ENCODE measurements around the gene ORC2. TPM values are rescaled to one million over a fixed set of nuclear protein-coding genes. Genes with fewer than 3 reads are reported as not detected.
"Not testable (repeated sequence)": the region's sequence is repeated elsewhere in the genome, so short reads cannot be mapped to it uniquely, and the experiment has no call there.

ORC2 gene
- 13.8 and 16.9 TPM in 2 replicates for total RNA-seq

DNA sequence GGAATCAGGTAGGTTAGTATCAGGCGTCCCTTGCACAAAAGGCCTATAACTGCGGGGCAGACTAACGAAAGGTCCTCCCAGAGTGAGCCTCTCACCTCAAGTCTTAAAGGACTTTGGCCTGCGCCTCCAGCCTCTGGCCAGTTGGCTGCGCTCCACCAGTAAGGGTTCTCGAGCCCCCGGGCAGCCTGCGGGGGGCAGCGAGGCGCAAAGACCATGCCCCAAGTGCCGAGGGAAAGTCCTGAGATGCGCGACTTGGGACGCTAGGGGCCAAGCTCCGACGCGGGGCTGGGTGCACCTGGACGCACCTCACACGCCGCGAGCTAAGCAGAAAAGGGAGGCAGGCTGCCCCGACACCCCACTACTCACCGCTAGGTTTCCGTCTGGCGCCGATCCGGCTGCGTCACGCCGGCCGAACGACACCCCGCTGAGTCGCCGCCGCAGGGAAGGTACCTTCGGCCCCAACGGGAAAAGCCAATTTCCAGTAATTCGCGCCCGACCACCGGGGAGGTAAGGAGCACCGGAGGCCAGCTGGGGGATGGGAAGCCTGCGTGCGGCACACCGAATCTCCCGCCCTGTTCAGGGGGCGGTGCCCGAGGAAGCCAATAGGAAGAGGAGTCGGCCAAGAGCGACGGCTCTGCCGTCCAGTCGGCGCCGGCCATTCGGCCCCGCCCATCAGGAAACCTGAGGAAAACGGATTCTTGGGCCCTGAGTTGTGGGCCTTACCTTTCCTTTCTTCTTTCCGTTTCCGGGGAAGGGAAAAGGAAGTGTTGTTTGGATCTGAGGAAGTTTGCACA, at the start of gene ORC2:
TSS of gene ORC2 (minus strand) at position 537 of the 794 bp plus-strand sequence. CDS start 5,537 bp downstream, outside the sequence.
- DNase-seq (ENCODE audit: low read depth in 2 of 2) = peak; percentile 87 to 96

DNA sequence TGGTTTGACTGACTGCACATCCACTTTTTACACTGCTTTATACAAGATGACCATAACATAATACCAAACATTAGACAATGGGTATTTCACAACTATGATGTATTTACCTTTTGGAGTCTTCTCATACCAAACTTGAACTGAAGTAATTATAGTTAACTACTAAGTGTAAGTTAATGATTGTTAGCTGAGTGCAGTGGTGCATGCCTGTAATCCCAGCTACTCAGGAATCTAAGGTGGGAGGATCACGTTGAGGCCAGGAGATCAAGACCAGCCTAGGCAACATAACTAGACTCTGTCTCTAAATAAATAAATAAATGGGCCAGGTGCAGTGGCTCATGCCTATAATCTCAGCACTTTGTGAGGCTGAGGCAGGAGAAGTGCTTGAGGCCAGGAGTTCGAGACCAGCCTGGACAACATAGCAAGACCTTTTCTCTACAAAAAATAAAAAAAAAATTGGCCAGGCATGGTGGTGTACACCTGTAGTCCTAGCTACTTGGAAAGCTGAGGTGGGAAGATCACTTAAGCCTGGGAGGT, 44.9 kb upstream of the ORC2 start:
- no peak for DNase-seq (ENCODE audit: low read depth in 2 of 2)

DNA sequence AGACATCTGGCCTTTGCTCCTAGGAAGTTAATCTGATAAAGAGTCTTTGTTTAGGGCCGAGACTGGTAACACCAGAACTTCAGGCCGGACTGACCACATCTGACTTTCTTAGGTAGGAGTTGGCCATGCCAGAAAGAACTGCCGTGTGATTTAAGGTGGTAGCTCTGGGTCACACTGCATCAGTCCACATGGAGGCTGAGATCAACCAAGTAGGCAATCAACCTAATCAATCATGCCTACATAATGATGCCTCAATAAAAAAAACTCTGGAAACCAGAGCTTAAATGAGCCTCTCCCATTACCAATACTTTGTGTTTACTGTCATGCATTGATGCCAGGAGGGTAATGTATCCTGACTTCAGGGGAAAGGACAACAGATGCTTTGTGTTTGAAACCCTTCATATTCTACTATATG, 44.1 kb upstream of the ORC2 start:
- no peak for DNase-seq (ENCODE audit: low read depth in 2 of 2)

DNA sequence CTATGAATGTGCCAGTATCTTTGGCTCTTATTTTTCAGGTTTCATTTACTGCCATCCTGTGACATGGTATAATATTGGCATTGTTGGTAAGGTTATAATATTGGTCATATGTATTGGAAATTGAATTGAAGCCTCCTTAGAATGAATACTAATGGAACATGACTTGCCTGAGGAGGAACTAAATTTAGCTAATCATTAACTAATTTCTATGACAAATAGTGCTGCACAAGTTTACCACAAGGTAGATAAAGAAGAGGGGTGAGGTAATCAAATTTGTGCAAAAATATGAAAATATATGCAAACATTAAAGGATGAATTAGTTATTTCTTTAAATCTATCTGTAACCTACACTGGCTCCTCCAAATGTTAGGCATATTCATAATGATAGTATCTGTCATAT, 43.2 kb upstream of the ORC2 start:
- DNase-seq (ENCODE audit: low read depth in 2 of 2) = no peak

DNA sequence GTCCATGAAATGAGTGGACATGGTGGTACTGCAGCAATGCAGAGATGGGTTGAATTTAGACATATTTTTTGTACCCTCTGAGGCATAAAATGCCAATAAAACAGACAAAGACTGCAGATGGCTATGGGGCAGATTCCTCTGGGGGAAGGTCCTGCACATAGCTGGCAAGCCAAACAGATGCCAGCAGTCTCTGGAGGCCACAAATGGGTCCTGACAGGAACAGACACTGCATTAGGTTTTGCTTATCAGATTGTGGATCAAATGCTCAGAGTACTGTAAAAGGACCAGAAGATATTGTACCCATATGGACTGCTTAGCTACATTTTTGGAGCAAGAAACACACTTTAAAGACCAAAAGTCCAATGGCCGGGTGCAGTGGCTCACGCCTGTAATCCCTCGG, 40.9 kb upstream of the ORC2 start:
- DNase-seq (ENCODE audit: low read depth in 2 of 2) = no peak

DNA sequence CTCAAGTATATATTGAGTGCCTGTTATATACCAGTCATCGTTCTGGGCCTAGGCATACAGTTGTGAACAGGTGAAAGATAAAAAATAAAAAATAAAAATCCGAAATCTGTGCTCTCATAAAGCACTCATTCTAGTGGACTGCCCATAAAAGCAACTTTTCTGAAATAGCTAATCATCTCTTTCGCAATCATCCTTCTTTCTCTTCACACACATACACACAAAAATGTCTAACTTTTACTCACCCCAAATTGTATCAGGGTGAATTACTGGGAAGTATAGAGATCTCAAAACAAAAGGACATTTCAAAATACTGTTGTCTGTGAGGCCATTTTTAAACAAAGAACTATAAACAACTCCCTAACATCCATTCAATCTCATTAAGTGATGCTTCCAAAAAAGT, 29.6 kb upstream of the ORC2 start:
- DNase-seq (ENCODE audit: low read depth in 2 of 2) = no peak

DNA sequence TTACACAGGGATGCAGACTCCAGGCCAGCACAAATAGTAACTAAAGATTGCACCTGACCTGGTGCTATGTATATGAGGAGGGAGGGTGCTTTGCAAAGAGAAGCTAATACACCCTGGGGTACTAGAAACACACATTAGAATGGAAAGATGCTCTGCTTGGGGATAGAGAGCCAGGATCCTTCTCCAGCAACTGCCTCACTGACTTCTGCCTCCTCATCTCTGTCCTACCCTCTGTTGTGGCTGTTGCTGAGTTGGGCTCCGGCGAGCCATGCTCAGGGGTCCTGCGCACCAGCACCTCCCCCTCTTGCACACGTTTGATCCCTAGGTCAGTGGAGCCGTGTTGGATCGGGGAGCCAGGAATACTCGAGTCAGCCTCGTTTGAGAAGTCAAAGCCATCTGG, 23.7 kb upstream of the ORC2 start:
- no peak for DNase-seq (ENCODE audit: low read depth in 2 of 2)

DNA sequence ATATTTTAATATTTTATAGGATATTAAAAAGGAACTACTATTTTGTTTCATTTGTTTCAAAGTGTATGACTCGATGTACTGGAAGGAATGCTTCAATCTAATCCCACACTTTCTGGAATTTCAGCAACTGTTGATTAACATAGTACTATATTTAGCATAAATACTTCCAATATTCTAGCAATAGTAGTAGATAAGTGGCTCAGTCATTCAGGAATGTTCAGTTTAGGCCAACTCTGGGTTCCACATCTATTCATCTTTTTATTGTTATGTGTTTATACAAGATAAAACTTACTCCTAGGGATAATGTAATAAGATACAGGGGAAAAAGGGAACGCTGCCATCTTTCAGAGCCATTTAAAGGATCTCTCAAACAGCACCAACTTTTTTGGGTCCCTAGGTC, 22.3 kb upstream of the ORC2 start:
- DNase-seq (ENCODE audit: low read depth in 2 of 2) = no peak

DNA sequence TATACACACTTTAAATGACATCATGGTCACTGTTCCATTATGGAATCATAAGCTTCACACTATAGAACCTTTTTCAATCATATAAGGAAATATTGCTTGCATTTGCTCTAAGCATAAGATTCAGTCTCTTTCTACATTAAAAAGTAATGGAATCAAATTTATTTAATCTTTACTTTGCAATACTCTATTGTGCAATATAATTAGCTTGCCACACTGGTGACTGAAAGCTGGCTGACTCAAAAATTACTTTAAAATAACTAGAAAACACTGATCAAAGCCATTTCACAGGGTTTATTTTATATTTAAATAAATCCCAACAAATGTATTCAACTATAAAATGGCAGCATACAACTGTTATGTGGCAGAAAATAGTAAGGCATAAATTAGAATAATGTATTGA, 13.2 kb upstream of the ORC2 start:
- DNase-seq (ENCODE audit: low read depth in 2 of 2) = no peak

DNA sequence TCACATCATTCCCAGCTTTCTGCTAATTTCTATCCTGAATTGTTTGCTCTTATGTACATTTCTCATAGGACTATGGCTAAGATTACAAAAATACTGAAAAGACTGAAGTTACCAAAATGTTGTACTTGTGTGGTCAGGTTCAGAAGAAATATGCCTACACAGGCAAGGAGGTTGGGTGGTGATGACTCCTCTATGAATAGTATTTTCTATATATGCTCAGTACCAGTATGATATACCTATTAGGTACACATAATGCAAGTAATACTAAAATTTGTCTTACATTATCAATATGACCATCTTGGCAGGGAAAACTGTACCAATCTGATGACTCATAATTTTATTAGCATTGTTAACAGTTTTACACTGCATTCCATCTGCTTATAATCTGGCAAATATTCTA, 12.2 kb upstream of the ORC2 start:
- DNase-seq (ENCODE audit: low read depth in 2 of 2) = no peak

DNA sequence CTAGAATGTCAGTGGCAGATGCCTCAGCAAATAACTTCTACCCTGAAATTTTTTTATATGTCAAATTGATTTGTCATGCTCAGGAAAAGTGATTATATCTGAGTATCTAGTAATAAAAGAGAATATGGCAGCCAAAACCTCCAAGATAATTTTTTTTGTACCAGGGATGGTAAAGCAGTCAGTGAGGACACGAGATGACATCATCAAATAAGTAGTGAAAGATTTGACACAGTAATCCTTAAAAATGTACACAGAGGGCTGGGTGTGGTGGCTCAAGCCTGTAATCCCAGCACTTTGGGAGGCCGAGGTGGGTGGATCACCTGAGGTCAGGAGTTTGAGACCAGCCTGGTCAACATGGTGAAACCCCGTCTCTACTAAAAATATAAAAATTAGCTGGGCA, 6.6 kb upstream of the ORC2 start:
- DNase-seq (ENCODE audit: low read depth in 2 of 2) = not testable (repeated sequence)

DNA sequence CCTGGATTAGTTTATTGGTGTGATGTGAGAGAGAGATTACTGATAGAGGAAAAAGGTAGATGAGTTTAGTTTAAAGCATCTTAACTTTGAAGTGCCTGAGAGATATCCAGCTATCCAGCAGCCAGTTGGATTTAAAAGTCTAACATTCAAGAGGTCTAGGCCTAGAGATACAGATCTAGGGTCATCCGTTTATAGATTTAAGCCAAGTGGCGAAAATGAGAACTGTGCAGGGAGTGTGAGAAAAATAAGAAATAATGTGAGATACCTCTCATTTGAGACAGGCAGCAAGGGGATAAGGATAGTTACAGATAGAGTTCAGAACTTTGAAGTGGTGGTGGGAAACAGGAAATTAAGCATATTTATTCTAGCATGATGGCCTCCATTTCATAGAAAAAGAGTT, 5.3 kb upstream of the ORC2 start:
- no peak for DNase-seq (ENCODE audit: low read depth in 2 of 2)

DNA sequence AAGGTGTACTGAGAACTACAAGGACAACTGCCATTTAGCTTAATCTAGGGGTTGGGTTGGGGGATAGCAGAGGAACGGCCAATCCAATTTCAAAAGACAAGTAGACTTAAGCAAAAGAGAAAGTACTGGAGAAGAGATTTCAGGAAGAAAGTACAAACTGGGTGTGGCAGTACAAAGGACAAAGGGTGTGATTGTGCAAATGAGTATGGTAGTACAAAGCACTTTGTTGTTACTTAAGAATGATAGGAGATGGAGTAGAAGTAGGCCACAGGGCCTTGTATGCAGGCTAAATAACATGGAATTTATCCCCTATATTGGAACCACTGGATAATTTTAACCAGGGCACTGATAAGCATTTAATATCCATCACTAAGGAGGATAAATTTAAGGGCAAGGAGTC, 4.7 kb upstream of the ORC2 start:
- no peak for DNase-seq (ENCODE audit: low read depth in 2 of 2)

DNA sequence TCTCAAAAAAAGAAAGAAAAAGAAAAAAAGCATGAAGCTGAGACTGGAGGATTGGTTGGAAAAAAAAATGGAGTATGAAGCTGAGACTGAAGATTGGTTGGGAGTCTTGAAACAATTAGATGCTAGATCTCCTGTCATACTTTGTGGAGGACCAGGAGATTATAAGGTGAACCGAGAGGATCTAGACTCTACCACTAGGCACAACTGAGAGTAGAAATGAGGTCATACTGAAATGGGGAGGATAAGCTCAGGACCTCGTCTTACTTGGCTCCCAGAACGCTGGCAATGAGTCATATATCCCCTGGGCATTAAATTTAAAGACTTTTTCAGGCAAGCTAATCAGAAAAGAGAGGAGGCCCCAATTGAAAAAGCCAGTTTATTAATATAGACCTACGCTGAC, 3.3 kb upstream of the ORC2 start:
- peak in 1 of 2 donors; percentile 56 for DNase-seq (ENCODE audit: low read depth in 2 of 2)

DNA sequence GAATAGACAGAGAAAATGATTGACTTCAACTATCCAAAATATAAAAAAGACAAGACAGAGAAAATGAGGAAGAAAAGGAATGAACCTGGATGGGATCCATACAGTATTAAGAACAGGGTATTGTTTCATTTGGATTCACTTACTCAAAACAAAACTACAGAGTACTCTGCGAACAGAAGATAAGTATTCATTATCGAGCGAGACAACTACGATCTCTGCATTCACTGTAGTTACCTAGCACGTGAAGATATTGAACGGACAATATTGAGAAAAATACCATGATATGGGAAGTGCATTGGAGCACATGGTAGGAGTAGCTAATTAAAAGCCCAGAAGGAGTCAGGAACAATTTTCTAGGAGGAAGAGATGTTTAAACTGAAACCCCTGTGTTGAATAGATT, 1.0 kb upstream of the ORC2 start:
- peak in 1 of 2 donors; percentile 7 for DNase-seq (ENCODE audit: low read depth in 2 of 2)

DNA sequence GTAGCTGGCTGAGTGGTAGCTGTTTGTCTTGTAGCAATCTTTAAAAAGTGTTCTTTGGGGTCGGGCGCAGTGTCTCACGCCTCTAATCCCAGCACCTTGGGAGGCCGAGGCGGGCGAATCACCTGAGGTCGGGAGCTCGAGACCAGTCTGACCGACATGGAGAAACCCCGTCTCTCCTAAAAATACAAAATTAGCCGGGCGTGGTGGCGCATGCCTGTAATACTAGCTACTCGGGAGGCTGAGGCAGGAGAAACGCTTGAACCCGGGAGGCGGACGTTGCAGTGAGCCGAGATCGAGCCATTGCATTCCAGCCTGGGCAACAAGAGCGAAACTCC, 425 bp upstream of the ORC2 start:
- DNase-seq (ENCODE audit: low read depth in 2 of 2) = not testable (repeated sequence)

DNA sequence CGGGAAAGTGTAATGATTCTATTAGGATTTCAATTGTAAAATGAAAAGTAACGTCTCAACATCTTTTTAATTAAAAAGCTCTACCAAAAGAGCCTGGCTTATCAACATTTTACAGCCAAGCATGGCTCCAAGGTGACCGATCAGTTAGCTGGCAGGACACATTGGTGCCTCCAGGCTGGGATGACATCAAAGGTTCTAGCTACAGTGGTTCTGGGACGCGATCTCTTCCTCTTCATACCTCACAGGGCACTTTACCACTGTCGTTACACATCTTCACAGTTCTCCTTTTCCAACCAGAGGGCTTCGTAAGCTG, 693 bp downstream of the ORC2 start:
- no peak for DNase-seq (ENCODE audit: low read depth in 2 of 2)

DNA sequence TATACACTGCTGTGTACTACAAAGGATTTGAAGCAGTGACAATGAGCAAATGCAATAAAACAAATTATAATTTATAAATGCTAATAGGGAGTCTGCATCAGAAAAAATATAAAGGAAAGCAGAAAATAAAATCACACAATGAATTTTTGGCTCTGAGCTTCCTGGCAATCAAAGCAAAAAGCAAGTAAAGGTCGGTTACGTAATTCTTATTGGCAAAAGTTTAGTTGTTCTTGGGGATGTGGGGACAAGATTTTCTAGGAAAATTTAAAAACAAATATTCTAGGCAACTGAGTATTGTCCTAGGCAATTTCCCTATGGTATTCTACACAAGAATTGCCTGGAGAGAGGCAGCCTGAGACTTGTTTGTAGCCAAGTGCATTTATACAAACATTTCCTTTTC, 1.8 kb downstream of the ORC2 start:
- no peak for DNase-seq (ENCODE audit: low read depth in 2 of 2)

DNA sequence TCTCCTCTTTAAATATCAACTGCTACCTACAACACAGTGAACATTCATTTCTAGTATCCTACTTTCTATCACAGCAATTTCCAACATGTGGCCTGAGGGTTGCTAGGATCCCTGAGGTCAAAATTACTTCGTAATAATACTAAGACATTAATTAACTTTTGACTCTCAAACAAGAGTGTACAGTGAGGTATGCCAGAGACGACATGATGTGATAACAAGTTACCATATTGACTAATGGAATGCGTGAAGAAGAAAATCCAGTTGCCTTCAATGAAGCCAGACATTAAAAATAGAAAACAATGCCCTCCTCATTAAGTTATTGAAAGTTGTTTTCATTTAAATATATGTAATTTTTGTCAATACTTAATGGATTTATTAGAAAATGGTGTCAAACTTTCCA, 13.1 kb downstream of the ORC2 start:
- DNase-seq (ENCODE audit: low read depth in 2 of 2) = no peak

DNA sequence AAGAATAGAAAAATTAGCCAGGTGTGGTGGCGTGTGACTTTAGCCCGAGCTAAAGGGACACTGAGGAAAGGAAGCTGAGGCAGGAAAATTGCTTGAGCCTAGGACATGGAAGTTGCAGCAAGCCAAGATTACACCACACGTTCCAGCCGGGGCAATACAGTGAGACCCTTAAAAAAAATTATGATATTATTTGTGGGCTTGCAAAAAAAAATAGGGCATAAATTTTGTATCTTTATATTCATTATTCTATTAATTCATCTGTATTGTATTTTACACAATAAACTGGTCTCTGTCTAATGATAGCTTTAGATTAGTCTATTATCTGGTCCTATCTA, 18.1 kb downstream of the ORC2 start:
- DNase-seq (ENCODE audit: low read depth in 2 of 2) = no peak

DNA sequence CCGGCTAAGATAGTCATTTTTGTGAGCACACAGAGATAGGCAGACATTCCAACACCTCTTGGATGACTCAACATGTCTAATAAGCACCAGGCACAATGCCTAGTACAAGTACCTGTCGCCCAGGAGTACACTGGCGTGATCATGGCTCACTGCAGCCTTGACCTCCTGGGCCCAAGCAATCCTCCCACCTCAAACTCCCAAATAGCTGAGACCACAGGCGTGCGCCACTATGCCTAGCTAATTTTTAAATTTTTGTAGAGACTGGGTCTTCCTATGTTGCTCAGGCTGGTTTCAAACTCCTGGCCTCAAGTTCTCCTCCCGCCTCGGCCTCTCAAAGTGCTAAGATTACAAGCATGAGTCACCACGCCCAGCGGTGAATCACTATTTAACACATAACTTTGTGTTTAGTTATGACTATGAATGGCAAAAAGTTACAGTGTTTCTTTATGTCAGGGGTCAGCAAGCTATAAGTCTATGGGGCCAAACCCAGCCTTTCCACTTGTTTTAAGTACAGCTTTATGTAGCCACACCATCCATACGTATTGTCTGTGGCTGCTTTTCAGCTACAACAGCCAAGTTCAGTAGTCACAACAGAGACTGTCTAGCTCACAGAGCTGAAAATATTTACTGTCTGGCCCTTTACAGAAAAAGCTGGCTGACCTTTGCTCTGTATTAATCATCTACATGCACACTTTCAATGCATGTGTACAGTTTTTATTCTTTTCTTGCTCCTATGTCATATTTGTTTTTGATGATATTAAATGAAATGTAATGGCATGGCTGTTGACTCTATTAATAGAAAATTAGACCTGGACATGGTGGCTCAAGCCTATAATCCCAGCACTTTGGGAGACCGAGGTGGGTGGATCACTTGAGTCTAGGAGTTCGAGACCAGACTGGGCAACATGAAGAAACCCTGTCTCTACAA, 18.7 kb downstream of the ORC2 start:
- DNase-seq (ENCODE audit: low read depth in 2 of 2) = peak; percentile 12 to 91

DNA sequence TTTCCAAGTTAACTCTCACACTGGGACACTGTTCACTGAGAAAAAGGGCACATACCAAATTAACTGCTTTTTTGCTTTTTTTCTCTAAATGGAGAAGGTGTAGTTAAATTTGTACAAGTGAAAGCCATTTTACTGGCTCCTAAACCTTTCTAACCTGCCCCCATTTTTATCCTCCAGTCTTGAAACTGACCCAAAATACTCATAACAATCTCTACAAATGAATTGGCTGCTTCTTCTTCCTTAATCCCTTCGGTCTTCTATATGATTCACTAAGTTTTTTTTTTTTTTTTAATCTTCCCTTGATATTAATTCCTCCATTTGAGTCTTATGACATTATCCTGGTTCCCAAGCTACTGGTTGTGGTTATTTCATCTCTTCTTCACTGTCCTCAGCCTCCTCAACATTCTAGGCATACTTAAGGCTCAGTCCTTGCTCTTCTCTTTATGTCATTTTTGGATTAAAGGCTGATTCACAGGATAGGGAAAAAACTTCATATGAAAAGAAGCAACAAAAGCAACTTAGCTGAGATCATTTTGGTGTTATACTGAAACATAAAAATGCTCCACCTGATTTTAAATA, 19.8 kb downstream of the ORC2 start:
- DNase-seq (ENCODE audit: low read depth in 2 of 2) = no peak

DNA sequence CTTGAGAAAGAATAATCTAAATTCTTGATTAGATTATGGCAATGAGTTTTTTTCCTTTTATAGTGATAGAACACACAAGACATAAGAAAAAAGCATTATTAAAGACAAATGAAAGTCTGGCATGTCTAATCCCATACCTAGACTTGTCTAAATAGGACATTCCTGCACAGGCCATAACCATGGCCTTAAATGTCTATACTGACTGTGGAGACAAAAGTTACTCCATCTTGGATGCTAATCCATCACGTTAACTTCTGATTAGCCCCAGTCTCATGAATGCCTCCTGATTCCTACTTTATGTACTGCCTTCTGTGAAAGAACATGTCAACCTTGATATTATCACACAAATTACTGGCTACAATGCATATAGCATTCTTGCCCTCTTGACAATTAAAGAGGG, 23.6 kb downstream of the ORC2 start:
- no peak for DNase-seq (ENCODE audit: low read depth in 2 of 2)

Measured in dermis microvascular lymphatic vessel endothelial cell (primary cell).